DMS 273 treated with DMSO at 0.1 percent for 48 hours (cell line): ENCODE data around the gene DOK5.

ENCODE experiments used
- DNase-seq: peaks from one replicate; lab custom pipeline; 2025; lab: John Stamatoyannopoulos, UW

Gene DOK5

GRCh38 chr20:54515793-54516628 lies 40.6 kb downstream of the DOK5 start:
- DNase-seq: no peak

- no peak for DNase-seq
These were observed 42.0 kb downstream of the DOK5 start for GRCh38 chr20:54517241-54517975.

- DNase-seq: no peak
These were observed 49.5 kb downstream of the DOK5 start for GRCh38 chr20:54524849-54525248.

- no peak for DNase-seq
These were observed 50.7 kb downstream of the DOK5 start for GRCh38 chr20:54525916-54526590.

GRCh38 chr20:54526801-54527200 lies 51.4 kb downstream of the DOK5 start:
- DNase-seq: no peak

GRCh38 chr20:54532573-54532972 lies 57.2 kb downstream of the DOK5 start:
- no peak for DNase-seq

GRCh38 chr20:54534101-54534500 lies 58.7 kb downstream of the DOK5 start:
- no peak for DNase-seq

GRCh38 chr20:54535033-54535432 lies 59.6 kb downstream of the DOK5 start:
- DNase-seq: no peak

- DNase-seq: no peak
These were observed 60.4 kb downstream of the DOK5 start for GRCh38 chr20:54535746-54536145.

GRCh38 chr20:54539521-54540046 lies 64.2 kb downstream of the DOK5 start:
- DNase-seq: no peak

- DNase-seq: no peak
These were observed 68.0 kb downstream of the DOK5 start for GRCh38 chr20:54543369-54543768.

GRCh38 chr20:54545676-54546358 lies 70.4 kb downstream of the DOK5 start:
- no peak for DNase-seq

GRCh38 chr20:54548849-54549248 lies 73.5 kb downstream of the DOK5 start:
- DNase-seq: no peak

- DNase-seq: no peak
These were observed 74.4 kb downstream of the DOK5 start for GRCh38 chr20:54549658-54550326.

- DNase-seq: no peak
These were observed 75.5 kb downstream of the DOK5 start for GRCh38 chr20:54550776-54551396.

GRCh38 chr20:54554006-54554405 lies 78.6 kb downstream of the DOK5 start:
- no peak for DNase-seq

GRCh38 chr20:54555150-54555549 lies 79.8 kb downstream of the DOK5 start:
- DNase-seq: no peak

- DNase-seq: no peak
These were observed 81.0 kb downstream of the DOK5 start for GRCh38 chr20:54556406-54556805.

GRCh38 chr20:54557806-54558590 lies 82.6 kb downstream of the DOK5 start:
- no peak for DNase-seq

- DNase-seq: no peak
These were observed 84.5 kb downstream of the DOK5 start for GRCh38 chr20:54559890-54560289.
